MM.1S (cell line): ENCODE results near the gene NPY.

Experiments
- DNase-seq: peaks from one replicate; pipeline ENCODE4 v3.0.0-alpha.2; 2015
- H2AFZ ChIP-seq: fragments of 300-600 bp; sonication (generic); 2 replicates; pipeline ENCODE4 v1.6.0; 2016; ENCODE audit warnings: antibody characterized with exemption, low read length
- H3F3A ChIP-seq: fragments of 300-600 bp; sonication (generic); 2 replicates; pipeline ENCODE4 v1.6.1; 2016; ENCODE audit warnings: mild to moderate bottlenecking, antibody characterized with exemption, low read length, moderate library complexity, mixed read lengths; ENCODE audit not compliant: insufficient read depth
- H3K27ac ChIP-seq: fragments of 300-600 bp; sonication (generic); 2 replicates; pipeline ENCODE4 v1.5.1; 2016; ENCODE audit warnings: mild to moderate bottlenecking, low read length
- H3K27me3 ChIP-seq: fragments of 300-600 bp; sonication (generic); replicated peaks from 2 replicates; pipeline ENCODE4 v1.6.0; 2016; ENCODE audit warnings: low read length; ENCODE audit not compliant: insufficient read depth
- H3K36me3 ChIP-seq: fragments of 300-600 bp; sonication (generic); replicated peaks from 2 replicates; pipeline ENCODE4 v1.6.1; 2016; ENCODE audit warnings: mild to moderate bottlenecking, low read length, mixed read lengths; ENCODE audit not compliant: insufficient read depth
- H3K4me1 ChIP-seq: fragments of 300-600 bp; sonication (generic); 2 replicates; pipeline ENCODE4 v1.6.1; 2016; ENCODE audit warnings: low read length, mixed read lengths
- H3K4me2 ChIP-seq: fragments of 300-600 bp; sonication (generic); 2 replicates; pipeline ENCODE4 v1.6.0; 2016; ENCODE audit warnings: low read depth, low read length
- H3K4me3 ChIP-seq: fragments of 300-600 bp; sonication (generic); 2 replicates; pipeline ENCODE4 v1.5.1; 2016; ENCODE audit warnings: low read length, mixed read lengths
- H3K79me2 ChIP-seq: fragments of 300-600 bp; sonication (generic); 2 replicates; pipeline ENCODE4 v1.6.1; 2016; ENCODE audit warnings: mixed run types, low read length, mixed read lengths
- H3K9ac ChIP-seq: fragments of 300-600 bp; sonication (generic); 2 replicates; pipeline ENCODE4 v1.6.1; 2016; ENCODE audit warnings: low read length, mixed read lengths
- H3K9me2 ChIP-seq: fragments of 300-600 bp; sonication (generic); replicated peaks from 2 replicates; pipeline ENCODE4 v1.6.1; 2016; ENCODE audit warnings: mild to moderate bottlenecking, low read length, mixed read lengths; ENCODE audit not compliant: insufficient read depth
- H3K9me3 ChIP-seq: fragments of 300-600 bp; sonication (generic); replicated peaks from 2 replicates; pipeline ENCODE4 v1.6.1; 2016; ENCODE audit warnings: mild to moderate bottlenecking, low read length, mixed read lengths; ENCODE audit not compliant: insufficient read depth
- H4K20me1 ChIP-seq: fragments of 300-600 bp; sonication (generic); 2 replicates; pipeline ENCODE4 v1.6.1; 2016; ENCODE audit warnings: mild to moderate bottlenecking, low read length, moderate library complexity, mixed read lengths; ENCODE audit not compliant: insufficient read depth
- EZH2 ChIP-seq: fragments of 300-600 bp; sonication (generic); optimal IDR thresholded peaks from 2 replicates; pipeline ENCODE3; 2017; ENCODE audit warnings: low read depth, mild to moderate bottlenecking, antibody characterized with exemption, low read length, mixed read lengths
- EZH2phosphoT487 ChIP-seq: fragments of 300-600 bp; sonication (generic); IDR thresholded peaks from 2 replicates; pipeline ENCODE4 v1.6.1; 2018; ENCODE audit warnings: antibody characterized with exemption, low read length
- TF ChIP-seq, protein P1 (sequence below): fragments of 300-600 bp; sonication (generic); IDR thresholded peaks from 2 replicates; pipeline ENCODE4 v1.5.1; 2016; ENCODE audit warnings: antibody characterized with exemption, low read length, mixed read lengths

Gene NPY

DNA sequence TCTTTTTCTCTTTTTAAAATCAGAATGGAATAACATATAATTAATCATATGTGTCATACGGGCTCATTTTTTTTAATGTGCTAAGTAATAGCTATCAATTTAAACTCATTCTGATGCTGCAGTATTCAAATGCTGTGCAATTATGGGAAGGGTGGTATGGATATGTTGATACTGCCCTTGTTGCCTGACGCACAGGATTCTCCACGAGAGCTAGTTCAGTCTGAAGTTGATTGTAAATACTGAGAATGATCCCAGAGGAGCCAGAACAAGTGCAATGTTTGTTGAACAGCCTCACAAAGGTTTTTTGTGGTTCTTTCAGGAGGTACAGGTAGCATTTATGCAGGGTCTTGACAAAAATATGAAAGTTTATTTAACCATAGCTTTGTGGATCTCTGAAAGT, 13.4 kb downstream of the NPY start:
- no peaks in the 10 kb centered on the region for H3K27me3 ChIP-seq
- H3K9ac ChIP-seq = no peak overlapping the region
- no peaks in the 10 kb centered on the region for H3K9me2 ChIP-seq
- H3K36me3 ChIP-seq = no peaks in the 10 kb centered on the region
- no peak overlapping the region for H3K4me3 ChIP-seq
- H3K27ac ChIP-seq = no peak overlapping the region
- DNase-seq = no peak
- H3K4me1 ChIP-seq = no peaks in the 10 kb centered on the region
- no peaks in the 10 kb centered on the region for H3F3A ChIP-seq
- no peaks in the 10 kb centered on the region for H3K79me2 ChIP-seq
- H3K9me3 ChIP-seq = no peaks in the 10 kb centered on the region
- TF ChIP-seq, protein P1, sequence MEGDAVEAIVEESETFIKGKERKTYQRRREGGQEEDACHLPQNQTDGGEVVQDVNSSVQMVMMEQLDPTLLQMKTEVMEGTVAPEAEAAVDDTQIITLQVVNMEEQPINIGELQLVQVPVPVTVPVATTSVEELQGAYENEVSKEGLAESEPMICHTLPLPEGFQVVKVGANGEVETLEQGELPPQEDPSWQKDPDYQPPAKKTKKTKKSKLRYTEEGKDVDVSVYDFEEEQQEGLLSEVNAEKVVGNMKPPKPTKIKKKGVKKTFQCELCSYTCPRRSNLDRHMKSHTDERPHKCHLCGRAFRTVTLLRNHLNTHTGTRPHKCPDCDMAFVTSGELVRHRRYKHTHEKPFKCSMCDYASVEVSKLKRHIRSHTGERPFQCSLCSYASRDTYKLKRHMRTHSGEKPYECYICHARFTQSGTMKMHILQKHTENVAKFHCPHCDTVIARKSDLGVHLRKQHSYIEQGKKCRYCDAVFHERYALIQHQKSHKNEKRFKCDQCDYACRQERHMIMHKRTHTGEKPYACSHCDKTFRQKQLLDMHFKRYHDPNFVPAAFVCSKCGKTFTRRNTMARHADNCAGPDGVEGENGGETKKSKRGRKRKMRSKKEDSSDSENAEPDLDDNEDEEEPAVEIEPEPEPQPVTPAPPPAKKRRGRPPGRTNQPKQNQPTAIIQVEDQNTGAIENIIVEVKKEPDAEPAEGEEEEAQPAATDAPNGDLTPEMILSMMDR = no peak
- TF ChIP-seq EZH2phosphoT487 = no peak
- no peak for TF ChIP-seq EZH2
- H4K20me1 ChIP-seq = no peaks in the 10 kb centered on the region
- H3K4me2 ChIP-seq = no peak overlapping the region
- H2AFZ ChIP-seq = no peak overlapping the region

DNA sequence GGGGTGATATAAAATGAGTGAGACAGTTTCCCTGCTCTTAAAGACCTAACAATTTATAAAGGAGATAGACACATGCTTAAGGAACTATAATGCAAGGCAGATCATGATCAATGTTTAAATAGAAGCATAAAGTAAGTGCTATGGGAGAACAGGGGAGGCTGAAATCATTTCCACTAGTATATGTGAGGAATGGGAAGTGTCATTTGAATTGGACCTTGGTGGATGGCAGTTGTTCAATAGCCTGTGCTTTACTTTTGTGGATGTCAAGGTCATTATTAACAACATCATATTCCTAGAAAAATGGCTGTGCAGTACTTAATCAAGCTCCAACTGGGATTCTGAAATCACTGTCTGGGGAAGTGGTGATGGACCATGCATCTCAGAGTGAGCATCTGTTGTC, 14.7 kb downstream of the NPY start:
- no peak overlapping the region for H3K4me2 ChIP-seq

DNA sequence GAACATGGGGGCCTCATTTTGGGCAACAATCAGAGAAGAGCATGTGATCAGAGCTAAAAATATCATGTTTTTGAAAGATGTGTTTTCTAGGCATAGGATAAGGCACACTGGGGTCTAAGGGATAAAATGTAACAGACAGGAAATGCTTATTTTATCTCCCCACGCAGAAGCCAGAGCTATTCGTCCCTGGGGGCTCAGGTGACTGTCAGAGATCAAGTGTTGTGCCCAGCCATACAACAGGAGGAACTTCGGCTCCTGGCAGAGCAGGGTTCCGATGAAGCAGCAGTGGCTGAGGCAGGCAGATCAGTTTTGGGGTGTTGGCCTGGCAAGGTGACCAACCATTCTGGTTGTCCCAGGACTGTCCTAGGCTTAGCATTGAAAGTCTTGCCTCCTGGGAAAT, 15.2 kb downstream of the NPY start:
- H3K4me2 ChIP-seq = no peak overlapping the region
- no peaks in the 10 kb centered on the region for H3F3A ChIP-seq
- H3K4me3 ChIP-seq = no peak overlapping the region
- H3K4me1 ChIP-seq = no peaks in the 10 kb centered on the region
- H4K20me1 ChIP-seq = no peaks in the 10 kb centered on the region
- H3K9me3 ChIP-seq = no peaks in the 10 kb centered on the region
- H3K27me3 ChIP-seq = no peaks in the 10 kb centered on the region
- no peak overlapping the region for H3K9ac ChIP-seq
- H3K9me2 ChIP-seq = no peaks in the 10 kb centered on the region
- DNase-seq = no peak
- no peaks in the 10 kb centered on the region for H3K79me2 ChIP-seq
- TF ChIP-seq EZH2phosphoT487 (no peak), EZH2 (no peak)
- TF ChIP-seq, protein P1 = no peak
- H3K27ac ChIP-seq = no peak overlapping the region
- no peak overlapping the region for H2AFZ ChIP-seq
- H3K36me3 ChIP-seq = no peaks in the 10 kb centered on the region

More for the DNA sequence above, 14.7 kb downstream of the NPY start:
- DNase-seq = no peak
- Histone ChIP-seq H4K20me1 (no peaks in the 10 kb centered on the region), H3K9ac (no peak overlapping the region), H3K4me1 (no peaks in the 10 kb centered on the region), H3K36me3 (no peaks in the 10 kb centered on the region), H3K27ac (no peak overlapping the region), H3K27me3 (no peaks in the 10 kb centered on the region), H3K9me2 (no peaks in the 10 kb centered on the region), H3K9me3 (no peaks in the 10 kb centered on the region), H3K4me3 (no peak overlapping the region), H2AFZ (no peak overlapping the region), H3K79me2 (no peaks in the 10 kb centered on the region), H3F3A (no peaks in the 10 kb centered on the region)
- TF ChIP-seq EZH2 (no peak), EZH2phosphoT487 (no peak)
- TF ChIP-seq, protein P1 = no peak
